MV-4-11 (cell line): ENCODE data around the gene GP9.

Source experiments
- DNase-seq: peaks from one replicate; lab custom pipeline; 2025; lab: John Stamatoyannopoulos, UW

GP9 gene

GRCh38 chr3:129060276-129061022 is at the start of gene GP9:
GP9 (plus strand) TSS chr3:129060779; CDS start chr3:129061740, 961 bp downstream.
- DNase-seq = peak; percentile 11

DNA sequence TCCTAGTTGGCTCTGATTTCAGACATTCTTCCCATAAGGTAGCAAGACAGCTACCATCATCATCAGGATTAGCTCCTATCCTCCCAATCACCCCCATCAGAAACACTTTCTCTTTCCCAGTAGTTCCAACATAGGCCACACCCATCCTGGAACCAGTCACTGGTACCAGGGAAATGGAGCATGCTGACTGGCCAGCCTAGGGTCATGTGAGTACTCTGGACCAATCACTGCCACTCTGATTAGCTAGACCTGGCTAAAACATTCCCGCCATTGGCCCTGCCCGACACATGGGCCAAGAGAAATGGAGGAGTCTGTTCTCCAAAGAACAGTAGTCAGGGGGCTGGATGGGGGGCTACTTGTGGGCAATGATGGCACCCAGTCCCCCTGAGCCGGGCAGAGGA is 47.1 kb upstream of the GP9 start:
- DNase-seq = no peak

- DNase-seq = no peak
These were observed 46.4 kb upstream of the GP9 start for GRCh38 chr3:129014148-129014547.

DNA sequence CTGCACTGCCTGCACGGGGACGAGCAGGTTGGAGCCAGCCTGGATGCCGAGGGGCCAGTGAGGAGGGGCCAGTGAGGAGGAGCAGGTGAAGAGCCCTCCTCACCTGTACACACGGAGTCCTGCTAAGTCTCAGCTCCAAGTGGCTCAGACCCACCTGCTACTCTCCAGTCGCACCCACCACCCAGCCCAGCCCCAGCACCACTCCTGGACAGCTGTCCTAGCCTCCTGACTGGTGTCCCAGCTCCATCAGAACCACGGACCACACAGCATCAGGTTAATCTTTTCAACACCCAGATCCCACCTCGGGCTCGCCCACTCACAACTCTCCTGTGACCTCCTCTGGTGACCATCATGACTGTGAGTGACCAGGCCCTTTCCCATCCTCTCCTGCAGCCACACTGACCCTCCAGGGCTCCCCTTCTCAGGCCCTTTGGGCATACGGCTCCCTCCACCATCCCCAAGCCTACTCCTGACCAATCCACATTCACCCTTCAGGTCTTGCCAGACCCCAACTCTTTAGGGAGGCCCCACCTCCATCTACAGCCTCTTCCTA is 45.7 kb upstream of the GP9 start:
- no peak for DNase-seq

GRCh38 chr3:129015388-129016105 is 45.0 kb upstream of the GP9 start:
- no peak for DNase-seq

GRCh38 chr3:129016356-129016719 is 44.2 kb upstream of the GP9 start:
- peak; percentile 60 for DNase-seq

DNA sequence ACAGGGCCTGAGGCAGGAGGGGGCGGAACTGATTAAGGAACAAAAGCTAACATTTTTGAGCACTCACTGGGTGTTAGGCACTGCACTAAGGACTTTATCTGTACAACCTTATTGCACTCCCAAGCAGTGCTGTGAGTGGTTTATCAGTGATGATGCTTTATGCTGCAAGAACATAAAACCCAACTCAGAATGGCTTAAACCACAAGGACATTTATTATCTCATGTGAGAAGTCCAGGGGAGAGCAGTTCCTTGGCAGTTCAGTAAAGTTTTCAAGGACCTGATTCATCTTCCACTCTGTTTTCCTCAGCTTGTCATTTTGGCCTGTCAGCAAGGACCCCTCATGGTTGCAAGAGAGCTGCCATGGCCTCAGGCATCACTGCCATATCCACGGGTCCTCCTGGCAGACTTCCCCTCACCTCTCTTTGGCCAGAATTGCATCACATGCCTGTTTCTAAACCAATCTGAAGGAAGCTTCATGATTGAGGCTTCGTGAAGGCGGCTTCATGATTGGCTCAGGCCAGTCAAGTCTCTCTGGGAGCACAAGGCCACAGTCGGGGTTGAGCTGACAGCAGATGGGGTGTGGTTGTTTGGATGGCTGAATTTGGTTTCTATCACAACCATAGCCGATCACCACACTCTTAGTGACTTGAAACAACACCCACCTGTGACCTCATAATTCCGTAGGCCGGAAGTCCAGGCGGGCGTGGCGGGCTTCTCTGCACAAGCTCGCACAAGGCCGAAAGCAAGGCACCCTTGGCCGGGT is 43.7 kb upstream of the GP9 start:
- DNase-seq = peak; percentile 26

- no peak for DNase-seq
These were observed 43.1 kb upstream of the GP9 start for GRCh38 chr3:129017484-129017899.

DNA sequence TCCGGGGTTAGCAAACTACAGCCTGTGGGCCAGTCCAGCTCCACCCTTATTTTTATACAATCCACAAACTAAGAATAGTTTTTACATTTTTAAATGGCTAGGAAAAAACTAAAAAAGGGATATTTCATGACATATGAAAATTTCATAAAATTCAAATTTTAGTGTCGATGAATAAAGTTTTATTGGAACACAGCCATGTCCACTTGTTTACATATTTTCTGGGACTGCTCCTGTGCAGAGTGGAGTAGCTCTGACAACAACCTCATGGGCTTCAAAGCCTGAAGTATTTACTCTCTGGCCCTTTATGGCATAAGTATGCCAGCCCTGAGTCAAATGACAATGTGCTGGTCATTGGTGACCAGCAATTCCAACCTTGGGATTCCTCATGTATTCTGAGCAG is 42.3 kb upstream of the GP9 start:
- DNase-seq = no peak

GRCh38 chr3:129018751-129019150 is 41.8 kb upstream of the GP9 start:
- no peak for DNase-seq

GRCh38 chr3:129019266-129019665 is 41.3 kb upstream of the GP9 start:
- no peak for DNase-seq

GRCh38 chr3:129020691-129021090 is 39.9 kb upstream of the GP9 start:
- DNase-seq = no peak

- DNase-seq = no peak
These were observed 39.4 kb upstream of the GP9 start for GRCh38 chr3:129021140-129021551.

- DNase-seq = no peak
These were observed 38.2 kb upstream of the GP9 start for GRCh38 chr3:129022114-129023007.

DNA sequence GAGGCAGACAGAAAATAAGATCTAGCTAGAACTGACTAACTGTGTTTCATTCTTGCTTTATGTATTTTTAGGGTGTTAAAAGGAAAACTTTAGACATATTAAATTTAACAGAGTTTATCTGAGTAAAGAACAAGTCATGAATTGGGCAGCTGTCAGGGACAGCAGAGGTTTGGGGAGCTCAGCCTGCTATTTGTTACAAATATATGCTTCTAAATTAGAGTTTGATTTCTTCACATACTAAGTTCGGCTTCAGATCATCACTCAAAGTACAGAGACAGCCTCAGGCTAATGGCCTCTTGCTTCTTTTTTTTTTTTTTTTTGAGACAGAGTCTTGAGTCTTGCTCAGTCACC is 37.6 kb upstream of the GP9 start:
- DNase-seq = no peak

GRCh38 chr3:129023909-129024308 is 36.7 kb upstream of the GP9 start:
- DNase-seq = peak; percentile 9

DNA sequence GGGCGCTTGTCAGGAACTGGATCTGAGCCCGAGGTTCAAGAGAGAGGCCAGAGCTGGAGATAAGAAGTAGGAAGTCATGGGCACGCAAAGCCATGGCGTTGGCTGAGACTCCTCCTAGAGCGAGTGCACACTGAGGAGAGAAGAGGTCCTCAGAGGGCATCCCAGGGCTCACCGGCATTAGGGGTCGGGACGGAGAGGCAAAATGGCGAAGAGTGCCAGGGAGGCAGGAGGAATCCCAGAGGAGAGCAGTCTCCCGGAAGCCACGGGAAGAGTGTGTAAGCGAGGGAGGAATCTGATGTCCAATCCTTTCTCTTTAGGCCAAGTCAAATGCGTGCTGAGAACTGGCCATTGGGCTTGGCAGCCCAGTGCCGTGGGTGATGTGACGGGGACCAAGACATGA is 35.5 kb upstream of the GP9 start:
- DNase-seq = no peak

- DNase-seq = no peak
These were observed 34.7 kb upstream of the GP9 start for GRCh38 chr3:129025691-129026435.

DNA sequence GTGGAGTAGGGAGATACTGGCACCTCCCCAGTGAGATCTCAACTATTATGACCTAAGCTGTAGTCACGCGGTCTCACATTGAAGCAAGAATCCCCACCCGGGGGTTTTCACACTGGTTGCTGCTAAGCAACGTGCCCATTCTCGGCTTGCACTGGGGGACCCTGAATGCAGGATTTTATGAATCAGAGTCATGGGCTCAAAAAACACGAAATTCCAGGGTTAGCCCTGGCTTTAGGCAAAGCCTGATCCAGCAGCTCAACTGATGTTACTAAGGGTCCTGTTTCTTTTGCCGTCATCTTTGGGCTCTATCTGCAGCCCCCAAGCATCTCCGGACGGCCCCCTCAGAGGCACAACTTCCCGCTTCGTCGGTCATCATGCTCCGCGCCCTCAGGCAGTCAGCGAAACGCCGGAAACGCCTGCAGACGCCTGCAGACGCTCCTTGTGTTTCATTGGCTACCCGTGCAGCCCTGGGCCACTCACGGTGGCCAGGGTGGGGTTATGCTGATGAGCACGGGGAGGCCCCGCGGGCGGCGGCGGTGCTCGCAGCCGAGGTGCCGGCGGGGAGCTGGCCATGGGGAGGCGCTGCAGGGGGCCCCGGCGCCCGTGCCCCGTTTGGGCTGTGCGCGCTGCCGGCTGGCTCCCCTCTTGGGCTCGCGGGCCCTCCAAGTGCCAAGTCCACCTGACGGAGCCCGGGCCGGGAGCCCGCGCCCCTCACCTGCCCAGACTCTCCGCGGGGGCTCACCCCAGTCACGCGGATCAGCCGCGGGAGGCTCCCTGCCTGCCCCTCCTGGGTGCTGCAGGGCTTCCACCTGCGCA is 33.6 kb upstream of the GP9 start:
- peak; percentile 93 for DNase-seq

DNA sequence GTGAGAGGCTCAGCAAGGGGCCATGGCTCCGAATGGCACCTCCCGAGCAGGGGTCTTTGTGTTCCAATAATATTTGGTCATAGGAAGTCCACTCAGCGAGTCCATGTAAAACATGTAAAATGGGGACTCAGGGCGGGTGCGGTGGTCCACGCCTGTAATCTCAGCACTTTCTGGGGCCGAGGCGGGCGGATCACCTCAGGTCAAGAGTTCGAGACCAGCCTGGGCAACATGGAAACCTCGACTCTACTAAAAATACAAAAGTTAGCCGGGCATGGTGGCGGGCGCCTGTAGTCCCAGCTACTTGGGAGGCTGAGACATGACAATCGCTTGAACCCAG is 33.1 kb upstream of the GP9 start:
- DNase-seq = no peak
